ENCODE data around the gene EPHA4.
"Not testable (repeated sequence)": the region's sequence is repeated elsewhere in the genome, so short reads cannot be mapped to it uniquely, and the experiment has no call there.

The EPHA4 gene

DNA sequence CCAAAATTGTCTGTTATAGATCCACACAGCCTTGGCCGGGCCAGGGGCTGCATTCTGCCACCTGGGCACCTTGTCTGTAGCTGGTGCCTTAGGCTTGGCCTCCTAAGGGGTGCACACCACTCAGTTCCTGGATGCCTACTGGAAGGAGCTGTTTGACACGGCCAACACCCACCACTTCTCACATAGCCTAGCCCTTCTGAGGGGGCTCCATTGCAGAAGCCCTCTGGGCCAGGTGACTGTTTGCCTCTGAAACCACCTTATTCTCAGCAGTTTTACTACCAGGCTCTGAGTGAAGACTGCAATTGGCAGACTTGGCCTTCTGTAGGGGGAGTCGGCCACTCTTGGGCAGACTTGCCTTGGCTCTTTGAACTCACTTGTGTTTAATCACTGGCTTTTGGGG, 39.5 kb downstream of the EPHA4 start:
- DNase-seq, result no peak

DNA sequence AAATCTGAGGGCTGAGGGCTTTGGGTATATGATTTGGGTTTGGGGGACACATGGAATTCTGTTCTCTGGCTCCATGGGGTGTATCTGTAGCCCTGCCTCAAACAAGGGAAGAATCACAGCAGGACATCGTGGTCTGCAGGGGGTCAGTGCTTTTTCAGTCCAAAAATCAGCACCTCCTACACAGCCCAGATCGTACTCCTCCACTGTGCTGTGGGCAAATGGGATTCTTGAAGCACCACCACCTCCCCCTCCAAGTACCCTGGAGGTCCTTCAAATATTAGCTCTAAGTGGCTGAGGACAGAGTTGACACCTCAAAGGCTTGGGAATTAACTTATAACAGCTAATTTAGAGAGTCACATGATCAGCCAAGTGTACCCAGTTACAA, 41.5 kb downstream of the EPHA4 start:
- no peak for DNase-seq

DNA sequence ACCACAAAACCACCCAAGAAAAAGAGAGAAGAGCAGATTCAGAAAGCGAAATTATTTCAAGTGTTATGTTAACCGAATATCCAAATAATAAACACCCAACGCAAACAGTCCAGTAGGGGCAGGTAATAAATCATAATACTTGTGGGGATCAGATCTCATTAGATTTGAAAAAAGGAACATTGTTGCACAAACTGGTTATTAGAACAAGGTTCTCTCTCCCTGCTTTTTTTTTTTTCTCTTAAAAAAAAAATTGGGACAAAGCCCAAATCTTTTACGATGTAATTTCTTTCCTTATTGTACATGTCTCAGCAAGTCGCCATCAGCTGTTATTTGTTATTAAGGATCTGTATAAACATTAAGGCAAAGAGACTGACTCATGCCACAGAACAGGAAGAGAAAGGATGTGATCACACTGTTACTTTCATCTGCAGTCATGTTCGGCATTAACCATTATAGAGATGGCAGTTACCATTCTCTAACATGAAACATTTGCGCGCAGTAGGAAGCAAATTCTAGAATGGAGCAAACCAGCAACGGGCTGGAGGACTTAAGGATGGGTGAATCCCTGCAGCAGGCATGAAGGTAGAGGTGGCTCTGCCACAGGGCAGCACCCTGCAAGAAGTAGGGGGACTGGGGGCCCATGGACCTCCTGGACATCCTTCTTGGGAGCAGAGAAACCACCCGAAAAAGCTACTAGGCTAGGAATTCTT, 42.0 kb downstream of the EPHA4 start:
- DNase-seq, result no peak

DNA sequence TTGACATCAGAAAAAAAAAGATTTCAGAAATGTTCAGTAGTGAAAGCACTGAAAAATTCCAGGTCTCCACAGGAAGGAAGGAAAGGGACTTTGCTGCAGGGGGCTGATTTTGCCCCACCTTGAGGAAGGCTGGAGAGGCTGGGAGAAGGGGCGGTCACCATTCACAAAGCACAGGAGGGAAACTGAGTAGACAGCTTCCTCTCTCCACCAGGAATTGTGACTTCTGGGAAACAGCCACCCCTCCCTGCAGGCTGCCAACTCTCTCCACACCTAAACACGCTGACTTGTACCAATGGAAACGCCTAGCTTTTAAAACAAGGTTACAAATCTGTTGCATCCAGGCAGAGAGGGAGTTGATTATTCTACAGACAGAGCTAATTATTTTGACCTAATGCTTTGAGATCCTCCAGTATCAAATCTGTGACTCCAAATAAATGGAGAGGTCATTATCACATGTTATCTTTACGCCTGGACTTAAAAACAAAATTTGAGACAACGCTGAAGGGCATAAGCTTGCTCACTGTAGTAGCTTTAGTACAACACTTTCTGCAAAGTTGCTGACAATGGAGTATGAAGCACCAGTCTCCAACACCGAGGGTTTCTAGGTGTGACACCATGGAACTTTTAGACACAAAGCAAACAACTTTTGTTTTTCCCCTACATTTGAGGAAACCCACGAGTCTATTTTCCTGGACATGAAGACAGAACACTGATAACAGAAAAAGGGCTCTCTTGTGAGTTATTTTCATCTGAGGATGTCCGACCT, 42.7 kb downstream of the EPHA4 start:
- DNase-seq, result no peak

DNA sequence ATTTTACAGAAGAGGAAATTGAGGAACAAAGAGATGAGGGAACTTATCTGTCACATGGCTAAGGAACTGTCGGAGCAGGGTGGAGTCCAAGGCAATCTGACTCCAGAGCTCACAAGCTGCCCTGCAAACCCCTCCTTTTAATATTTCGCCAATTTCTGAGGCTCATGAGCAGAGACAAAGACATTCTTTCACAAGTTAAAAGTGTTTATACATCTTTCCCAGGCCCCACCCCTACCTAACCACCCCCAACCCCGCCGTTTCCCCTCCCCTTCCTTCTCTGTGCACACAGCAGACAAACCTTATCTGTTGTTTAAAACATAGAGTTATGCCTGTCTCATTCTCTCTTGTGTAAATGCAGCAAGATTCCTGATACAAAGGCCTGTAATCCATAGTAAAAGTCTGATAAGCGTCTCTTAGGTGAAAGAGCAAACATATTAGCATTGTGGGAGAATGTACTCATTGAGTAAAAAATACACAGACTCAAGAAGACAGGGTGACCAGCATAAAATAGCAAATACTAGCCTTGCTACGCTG, 44.3 kb downstream of the EPHA4 start:
- no peak for DNase-seq

DNA sequence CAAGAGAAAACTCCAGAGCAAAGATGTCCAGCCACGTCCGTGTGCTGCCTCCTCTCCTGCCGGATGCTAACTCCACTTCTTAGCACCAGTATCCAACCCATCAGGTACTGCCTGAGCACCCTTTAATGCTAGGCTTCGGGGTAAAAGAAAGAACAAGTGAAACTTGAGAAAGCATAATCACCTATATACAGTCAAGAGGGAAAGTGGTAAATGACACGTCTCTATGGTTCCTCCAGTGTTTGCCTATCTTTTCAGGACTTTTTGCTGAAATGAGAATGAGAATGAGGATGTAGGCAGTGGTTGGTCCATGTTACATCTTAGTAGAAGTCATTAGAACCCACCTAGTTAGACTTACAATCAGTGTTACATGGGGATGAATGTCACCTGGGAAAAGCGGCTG, 47.9 kb downstream of the EPHA4 start:
- DNase-seq, result no peak

DNA sequence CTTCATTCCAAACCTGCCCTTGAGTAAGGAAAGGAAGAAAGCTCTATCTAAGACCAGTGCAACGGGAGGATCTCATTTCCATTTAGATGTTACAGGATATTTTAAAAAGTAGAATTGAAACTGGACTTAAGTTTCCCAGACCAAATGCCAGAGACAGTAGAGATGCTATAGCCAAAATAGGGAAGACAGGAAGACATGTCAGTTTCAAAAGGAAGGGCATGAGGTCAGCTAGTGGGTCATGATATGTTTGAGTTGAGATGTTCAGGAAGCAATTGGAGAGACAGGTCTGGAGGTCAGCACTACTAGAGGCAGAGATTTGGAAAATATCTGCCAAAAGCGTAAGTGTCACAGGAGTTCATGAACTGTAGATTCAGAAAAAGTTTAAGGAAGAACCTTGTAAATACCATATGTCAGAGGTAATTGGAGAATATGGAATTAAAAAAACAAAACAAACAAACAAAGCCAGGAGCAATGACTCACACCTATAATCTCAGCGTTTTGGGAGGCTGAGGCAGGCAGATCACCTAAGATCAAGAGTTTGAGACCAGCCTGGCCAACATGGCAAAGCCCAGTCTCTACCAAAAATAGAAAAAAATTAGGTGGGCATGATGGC, 50.8 kb downstream of the EPHA4 start:
- DNase-seq, result no peak

DNA sequence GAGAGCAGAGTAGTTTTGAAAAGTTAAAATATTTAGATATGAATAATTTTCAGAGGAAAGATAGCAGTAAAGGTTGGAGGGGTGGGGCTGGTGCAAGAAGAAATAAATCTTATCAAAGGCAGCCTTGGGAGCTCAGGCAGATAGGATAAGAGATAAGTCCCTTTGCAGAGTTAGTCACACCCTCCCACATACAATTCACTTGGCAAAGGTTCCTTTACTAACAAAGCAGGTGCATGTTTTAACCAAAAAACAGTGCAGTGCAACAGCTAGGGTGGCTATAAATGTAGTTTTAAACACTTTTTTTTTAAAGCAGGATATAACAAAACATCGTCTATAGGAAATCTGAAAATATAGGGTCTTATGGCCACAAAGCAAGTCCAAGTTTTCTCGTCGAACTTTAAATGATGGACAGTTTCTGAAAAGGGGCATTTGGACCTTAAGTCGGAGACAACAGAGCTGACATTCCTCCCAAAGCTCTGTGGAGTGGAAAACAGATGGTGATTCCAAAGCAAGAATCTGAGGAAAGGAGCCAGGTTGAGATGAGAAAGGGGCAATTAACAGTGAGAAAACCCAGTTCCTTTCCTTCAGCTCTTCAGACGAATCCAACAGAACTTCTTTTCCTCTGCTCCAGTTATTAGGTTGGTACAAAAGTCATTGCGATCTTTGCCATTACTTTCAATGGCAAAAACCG, 53.0 kb downstream of the EPHA4 start:
- DNase-seq, result no peak

DNA sequence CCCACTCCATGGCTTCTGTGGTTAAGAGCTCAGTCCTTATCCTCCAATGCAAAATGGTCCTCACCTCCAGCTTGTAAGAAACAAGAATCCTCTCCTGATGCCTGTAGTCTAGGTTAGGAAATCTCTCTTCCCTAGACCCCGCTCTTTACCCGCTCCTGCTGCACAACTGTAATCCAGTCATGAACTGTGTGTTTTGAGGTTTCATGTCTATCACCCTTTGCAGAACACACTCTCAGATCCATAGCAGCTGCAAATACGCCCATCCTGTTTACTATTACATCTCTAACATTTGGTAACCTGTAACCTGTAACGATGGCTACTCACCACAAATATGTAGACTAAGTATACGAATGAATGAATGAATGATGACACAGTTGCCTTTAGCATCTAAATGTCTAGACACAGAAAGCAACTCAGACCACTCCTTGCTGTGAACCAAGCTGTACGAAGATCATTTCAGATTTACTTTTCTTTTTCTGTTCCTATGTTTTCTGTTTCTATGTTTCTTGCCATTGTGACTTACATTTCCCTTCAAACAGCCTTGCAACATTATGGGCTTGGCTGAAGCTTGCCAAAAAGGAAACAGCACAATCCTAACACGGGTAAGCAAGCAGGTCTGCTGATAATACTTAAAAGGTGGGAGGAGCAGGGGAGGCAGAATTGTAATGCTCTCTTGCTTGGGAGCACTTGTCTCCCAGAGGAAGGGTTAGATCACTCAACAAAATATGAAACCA, 53.7 kb downstream of the EPHA4 start:
- peak; percentile 4 for DNase-seq

DNA sequence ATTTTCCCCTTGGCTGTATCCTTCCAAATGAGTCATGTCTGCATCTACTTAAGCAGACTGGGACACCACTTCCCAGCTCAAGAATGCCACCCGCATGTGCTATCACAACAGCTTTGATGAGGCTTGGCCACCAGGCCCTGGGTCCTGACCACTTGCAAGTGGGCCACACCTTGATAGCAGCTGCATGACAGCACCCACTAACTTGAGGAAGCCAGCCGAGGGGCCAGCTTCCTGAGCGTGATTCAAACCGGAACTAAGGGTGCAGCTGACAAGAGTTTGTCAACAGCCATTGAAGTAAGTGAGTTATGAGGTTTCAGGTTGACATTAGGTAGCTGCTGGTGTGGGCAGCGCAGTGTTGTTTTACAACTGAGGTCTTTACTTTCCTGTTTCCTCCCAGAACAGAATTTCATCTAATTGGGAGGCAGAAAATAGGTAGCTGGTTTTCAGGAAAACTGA, 54.4 kb downstream of the EPHA4 start:
- peak; percentile 6 for DNase-seq

DNA sequence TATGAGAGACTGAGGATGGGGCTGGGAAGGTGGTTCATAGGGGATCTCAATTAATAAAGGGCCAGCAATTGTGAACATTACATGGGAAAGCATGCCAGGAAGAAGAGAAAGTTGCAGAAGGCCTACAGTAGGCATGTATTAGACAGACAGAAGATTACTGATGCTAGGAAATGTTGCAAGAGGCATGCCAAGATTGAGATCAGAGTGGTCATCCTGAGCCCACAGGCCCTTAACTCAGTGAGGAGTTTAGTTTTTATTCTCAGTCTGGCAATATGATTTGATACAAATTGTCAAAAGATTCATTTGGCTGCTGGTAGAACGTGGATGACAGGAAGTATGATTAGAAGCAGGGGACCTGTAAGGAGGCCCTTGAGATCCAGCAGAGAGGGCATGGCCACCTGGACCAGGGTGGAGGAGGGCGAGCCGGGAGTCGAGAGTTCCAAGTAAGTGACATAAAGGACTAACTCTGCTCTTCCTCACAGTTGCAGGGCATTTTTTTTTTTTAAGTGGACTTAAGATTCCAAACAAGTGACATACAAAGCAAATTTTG, 54.9 kb downstream of the EPHA4 start:
- no peak for DNase-seq

DNA sequence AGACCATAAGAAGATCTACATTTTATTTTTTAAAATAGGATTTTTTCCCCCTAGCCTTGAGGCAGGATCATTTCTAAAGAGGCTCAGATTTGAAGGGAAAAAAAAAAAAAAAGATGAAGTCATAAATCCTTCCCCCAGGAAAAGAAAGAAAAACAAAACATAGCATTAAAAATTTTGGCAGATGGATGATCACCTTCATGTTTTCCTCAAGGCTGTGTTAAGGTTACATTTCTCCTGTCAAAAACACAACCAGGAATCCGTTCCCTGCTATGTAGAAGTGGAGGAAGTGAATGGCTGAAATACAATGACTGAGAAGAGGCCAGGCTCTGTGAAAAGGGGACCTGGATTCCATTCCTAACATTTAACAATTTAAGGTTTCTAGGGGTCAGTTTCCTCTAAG, 56.2 kb downstream of the EPHA4 start:
- DNase-seq, result no peak

DNA sequence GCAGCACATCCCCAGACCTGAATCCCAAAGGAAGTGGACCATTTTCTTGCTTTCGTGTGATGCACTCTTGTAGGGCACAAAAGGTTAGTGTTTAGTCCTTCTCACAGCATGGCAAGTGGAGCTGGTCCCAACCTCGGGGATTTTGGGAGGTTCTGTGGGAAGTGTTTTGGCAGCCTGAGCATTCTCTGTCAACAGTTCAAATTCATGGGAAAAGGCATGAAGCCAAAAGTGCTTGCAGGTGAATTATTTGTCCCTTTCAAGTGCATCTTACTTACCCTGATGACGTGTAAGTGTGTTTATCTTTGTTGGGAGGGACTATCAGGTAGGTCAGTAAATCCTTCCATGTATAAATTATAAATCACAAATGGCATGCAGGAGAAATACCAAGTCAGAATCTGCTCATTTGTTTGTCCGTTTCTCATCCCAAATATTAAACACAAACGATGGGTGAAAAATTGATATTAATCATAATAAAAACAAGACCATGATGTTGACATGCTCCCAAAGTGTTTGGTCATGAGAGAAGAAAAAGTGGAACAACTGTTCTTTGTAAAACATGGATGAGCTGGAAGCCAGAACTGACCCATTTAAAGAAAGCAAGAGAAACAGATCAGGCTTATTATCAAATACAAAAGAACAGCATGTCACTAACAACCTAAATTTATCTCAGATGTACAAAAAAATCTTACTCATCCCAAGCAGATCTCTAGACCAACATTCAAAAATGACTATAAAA, 57.6 kb downstream of the EPHA4 start:
- peak; percentile 78 for DNase-seq

DNA sequence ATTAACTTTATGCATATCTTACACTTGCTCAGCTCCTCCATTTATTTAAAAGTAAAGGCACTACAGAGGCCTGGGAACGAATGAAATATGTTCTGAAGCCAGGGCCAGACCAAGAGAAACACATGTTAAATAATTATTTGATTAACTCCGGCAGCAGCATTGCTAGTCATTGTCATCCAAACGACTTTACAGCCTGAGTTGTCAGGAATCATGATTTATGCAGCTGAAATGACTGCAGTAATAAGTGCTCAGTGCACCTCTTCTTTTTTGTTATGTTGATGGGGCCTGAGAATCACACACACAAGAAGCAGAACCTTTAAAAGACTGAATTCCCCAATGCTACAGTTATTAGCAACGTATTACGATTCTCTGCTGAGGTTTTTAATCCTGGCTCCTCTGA, 58.9 kb downstream of the EPHA4 start:
- no peak for DNase-seq

DNA sequence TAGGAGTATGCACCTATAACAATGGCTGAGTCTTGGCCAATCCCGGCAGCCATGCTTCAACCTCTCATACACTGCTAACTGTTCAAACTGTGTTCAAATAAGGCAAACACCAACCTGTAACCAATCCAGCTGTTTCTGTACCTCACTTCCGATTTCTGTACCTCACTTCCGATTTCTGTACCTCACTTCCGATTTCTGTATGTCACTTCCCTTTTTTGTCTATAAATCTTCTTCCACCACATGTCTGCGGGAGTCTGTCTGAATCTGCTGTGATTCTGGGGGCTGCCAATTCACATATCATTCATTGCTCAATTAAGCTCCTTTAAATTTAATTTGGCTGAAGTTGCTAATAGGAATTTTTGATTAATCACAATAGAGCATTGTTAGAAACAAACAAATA, 60.8 kb downstream of the EPHA4 start:
- DNase-seq, result not testable (repeated sequence)

DNA sequence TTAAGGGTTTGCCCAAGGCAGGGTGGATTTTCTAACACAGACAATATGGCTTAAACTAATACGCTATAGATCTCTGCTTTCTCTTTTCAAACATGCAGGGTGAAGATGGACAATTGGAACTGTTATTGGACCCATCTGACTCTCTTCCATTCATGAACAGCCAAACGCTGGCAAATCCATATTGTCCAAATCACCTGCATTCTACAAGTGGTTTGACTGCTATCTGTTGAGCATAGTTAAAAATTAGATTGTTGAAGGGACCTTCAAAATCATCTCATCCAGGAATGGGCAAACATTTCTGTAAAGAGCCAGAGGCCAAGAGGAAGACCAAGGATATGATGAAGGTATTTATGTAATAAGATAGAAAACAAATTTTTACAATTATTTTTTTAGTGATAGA, 65.6 kb downstream of the EPHA4 start:
- no peak for DNase-seq

DNA sequence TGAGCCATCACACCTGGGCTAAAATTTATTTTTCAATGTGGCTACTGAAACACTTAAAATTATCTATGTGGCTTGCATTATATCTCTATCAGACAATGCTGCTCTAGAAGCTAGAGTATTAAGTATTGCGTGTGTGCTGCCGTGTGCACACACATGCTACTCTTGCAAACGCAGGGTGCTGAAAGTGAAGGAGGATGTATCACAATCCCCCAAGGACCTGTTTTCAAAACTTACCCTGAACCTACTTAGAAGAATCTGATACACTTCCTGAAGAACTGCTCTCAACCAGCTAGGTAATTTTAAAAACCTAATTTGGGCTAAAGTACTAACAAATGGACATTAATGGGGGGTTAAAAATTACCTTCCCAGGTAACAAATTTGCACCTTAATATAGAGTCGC, 66.5 kb downstream of the EPHA4 start:
- no peak for DNase-seq

DNA sequence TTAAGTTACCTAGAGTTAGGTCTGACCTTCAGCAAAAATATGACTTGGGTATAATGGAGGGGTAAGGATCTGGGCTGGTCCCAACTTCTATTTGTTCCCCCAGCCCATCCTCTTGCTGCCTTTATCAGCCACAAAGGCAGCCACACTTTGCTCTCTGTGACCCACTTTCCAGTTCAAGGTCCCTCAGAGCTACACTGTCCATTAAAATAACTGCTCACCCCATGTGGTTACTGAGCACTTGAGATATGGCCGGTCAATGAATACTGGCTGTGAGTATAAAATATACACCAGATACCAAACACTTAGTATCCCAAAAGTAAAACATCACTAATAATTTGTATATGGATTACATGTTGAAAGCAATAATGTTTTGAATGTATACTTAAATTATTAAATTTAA, 67.2 kb downstream of the EPHA4 start:
- DNase-seq, result no peak

DNA sequence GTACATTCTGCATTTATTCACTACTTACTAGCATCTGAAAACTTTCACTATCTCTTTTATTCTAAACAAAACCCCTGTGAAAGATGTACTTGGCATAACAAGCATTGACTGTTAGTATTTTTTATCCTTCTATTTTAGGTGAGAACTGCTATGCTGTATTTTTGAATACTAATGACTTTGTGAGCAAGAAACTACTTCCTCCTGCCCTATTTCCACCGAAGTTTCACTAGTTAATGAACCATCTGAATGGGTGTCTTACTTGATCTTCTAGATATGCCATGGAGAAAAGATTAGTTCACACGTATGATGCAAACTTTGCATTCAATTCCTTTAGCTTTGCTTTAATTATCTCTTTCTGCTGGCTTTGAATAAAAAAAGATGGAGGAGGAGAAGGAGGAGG, 68.1 kb downstream of the EPHA4 start:
- DNase-seq, result no peak

DNA sequence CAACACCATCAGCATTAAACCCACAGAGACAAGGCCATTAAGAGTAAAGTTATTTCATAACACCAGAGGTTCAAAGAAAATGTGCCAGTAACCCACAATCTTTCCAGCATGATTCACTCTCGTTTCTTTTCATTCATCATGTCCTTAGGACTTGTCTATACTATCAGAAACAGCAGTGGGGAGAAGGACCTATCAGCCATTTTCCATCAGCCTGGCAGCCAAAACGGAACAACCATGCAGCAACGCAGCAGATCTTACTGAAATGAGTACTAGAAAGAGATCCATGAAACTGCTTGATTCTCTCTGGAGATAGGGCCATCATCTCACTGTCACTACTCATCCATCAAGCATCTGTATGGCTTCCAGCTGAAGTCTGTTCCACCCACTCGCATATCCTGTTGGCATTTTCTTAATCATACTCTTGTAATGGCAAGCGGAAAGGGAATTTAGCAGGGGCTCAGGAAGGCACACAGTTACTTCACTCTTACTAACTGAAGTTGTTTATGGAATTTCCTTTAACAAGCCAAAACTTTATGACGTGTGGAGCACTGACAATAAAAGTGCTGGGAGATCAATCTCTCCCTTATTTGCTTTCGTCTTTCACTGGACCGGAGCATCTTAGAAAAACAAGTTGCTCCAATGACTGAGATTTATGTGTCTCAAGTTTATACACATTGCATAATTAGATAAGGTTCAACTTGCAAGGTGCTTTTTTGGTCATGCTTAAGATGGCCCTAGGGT, 69.7 kb downstream of the EPHA4 start:
- no peak for DNase-seq

DNA sequence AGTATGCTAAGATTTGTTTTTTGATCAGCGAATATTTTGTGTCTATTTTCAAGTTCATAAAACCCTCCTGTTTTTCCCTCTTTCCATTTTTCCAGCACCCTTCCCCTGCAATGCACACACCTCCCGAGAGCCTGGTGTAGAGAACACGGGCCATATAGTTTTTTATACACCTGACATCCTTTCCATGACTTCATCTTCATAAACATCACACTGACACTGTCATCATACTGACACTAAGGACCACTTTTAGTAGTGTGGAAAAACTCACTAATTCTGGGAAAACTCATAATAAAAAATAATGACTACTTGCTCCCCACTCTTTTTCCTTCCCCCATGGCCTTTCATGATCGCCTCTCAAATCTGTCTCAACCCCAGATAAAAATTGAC, 70.2 kb downstream of the EPHA4 start:
- no peak for DNase-seq
